Measurements from ENCODE around the gene GABRG3.

The GABRG3 gene

DNA sequence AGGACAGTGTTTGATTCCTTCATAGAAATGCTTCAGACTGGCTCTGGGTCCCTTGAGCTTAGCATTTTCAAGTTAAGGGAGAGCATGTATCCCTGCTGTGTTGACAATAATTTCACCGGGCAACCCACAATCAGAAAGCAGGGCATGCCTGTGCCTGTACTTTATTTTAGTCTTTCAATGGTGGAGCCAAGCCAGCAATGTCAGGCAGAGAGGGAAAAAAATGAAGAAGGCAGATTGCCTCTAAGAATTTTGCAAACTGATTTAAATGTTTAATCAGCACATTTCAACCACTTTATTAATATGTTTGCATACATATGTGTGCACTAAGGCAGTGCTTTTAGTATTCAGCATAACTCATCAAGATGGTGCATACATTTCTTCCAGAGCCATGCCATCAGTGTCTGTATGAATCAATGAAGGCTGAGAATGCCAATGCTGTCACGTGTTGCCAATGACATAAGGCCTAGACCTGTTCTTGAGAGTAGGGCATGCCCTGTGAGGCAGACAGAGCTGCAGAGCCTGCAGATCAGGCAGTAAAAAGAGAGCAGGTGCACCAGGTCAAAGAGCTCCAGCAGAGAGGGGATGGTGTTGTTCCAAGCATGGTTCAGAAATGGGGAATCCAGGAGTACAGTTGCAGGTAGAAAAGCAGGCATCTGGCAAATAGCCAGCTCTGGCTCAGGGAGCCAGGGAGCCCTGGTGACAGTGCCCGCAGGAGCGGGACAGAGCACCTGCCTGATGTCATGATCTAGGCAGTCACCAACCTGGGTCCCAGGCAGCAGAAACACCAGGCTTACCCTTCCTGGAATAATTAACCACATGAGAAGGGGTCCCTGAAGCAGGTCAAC, 508.5 kb downstream of the GABRG3 start:
- no peak for DNase-seq

DNA sequence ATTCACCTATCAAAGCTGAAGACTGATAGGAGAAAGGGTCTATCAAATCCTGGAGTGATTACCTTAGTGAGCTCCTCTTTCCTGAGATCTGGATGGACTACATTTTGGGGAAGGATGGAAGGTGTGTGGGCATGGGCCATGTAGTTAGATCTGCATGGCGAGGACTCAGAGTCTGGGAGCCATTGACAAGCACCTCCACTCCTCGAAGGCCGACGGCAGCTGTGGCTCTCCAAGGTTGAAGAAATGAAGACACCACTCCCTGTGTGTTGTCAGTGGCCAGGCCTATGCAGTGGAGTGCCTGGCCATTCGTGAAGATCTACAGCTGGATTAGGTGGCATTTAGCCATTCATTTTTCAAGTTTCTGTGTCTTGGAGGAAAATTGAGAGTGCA, 509.2 kb downstream of the GABRG3 start:
- no peak for DNase-seq

DNA sequence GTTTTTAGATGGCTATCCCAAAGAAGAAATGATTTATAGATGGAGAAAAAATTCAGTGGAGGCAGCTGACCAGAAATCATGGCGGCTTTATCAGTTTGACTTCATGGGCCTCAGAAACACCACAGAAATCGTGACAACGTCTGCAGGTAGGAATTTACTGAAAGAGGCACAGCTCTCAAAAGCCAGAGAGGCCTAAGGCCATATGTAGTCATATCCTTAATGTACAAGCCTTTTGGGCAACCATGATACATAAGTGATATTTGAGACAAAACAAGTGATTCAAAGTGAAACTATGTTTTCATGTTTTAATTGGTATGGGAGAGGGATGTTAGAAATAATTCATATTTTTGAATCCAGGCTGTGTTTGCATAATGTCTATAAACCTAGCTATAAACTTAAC, 509.7 kb downstream of the GABRG3 start:
- DNase-seq, result no peak

DNA sequence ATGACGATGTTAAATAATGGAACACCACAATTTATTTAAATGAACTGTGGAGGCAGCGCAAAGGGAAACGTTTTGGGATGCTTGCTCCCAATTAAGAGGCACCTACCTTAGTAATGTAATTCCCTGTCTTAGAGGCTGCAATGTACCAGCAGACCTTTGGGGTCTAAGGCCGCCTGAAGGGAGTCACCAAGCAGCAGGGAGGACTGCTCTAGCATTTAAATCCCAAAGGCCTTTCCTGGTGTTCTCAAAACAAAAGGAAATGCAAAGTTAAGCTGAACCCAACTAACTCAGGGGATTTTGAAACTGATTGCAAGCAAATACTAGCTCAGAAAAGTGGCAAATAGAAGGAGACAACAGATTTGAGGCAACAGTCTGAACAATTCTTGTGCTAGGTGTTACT, 510.8 kb downstream of the GABRG3 start:
- no peak for DNase-seq

DNA sequence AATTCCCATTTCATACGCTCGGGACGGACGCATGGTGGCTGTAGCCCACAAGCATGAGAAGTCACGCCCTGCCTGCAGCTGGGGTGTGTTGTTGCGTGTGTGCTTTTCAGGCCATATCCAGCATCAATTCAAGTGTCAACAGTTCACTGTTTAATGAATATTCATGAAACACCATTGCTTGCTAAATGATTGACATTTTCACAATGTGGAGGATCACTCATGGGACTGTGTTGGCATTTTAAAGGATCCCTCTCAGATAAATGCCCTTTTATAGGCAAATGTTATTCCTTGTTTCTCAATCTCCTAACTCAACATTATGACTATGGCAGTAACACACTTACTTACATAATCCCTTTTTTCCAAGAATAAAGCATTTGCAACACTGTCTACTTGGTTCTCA, 511.3 kb downstream of the GABRG3 start:
- no peak for DNase-seq

DNA sequence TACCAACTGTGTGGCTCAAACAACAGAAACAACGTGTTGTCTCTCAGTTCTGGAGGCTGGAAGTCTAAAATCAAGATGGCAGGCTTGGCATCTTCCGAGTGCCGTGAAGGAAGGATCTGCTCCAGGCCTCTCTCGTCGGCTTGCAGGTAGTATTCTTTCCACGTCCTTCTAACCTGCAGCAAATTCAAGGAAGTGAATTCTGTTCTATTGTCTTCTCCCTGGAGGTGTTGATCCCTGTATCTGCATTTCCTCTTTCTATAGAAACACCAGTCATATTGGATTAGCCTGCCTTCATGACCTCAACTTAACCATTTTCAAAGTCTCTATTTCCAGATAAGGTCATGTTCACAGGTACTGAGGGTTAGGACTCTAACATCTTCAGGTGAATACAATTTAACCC, 512.1 kb downstream of the GABRG3 start:
- no peak for DNase-seq

DNA sequence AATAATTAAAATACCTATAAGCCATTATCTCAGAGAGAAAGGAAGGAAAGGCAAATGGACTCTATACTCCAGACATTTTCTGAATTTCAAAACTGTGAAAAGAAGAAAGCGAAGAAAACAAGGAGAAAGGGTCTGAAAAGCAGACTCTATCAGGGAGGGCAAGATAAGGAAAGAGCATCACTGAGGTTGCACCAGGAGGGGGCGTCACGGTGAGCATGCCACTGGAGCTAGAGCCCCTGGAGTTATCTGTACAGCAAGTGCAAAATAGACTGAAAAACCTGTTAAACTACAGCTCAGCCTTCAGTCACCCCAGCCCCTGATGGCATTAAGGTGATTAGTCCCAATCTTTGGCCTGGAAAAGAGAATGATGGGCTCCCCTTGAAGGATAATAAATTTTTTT, 514.3 kb downstream of the GABRG3 start:
- DNase-seq, result no peak

DNA sequence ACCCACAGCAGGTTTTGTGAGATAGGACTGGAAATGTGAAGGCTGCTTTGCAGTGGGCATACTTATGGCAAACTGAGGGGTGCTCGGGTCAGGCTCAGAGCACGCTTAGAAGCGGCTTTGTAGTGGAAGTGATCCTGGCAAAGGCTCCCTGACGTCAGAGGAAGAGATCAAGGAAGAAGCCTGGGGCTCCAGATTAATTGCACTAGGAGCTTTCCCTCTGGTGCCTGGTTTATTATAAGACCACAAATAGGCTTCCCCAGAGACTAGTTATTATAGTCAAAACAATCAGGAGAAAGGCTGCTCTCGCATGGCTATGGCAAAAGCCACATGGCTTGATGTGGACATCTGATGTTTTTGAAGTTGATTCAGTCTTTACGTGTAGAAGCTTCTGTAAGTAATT, 515.1 kb downstream of the GABRG3 start:
- DNase-seq, result no peak

DNA sequence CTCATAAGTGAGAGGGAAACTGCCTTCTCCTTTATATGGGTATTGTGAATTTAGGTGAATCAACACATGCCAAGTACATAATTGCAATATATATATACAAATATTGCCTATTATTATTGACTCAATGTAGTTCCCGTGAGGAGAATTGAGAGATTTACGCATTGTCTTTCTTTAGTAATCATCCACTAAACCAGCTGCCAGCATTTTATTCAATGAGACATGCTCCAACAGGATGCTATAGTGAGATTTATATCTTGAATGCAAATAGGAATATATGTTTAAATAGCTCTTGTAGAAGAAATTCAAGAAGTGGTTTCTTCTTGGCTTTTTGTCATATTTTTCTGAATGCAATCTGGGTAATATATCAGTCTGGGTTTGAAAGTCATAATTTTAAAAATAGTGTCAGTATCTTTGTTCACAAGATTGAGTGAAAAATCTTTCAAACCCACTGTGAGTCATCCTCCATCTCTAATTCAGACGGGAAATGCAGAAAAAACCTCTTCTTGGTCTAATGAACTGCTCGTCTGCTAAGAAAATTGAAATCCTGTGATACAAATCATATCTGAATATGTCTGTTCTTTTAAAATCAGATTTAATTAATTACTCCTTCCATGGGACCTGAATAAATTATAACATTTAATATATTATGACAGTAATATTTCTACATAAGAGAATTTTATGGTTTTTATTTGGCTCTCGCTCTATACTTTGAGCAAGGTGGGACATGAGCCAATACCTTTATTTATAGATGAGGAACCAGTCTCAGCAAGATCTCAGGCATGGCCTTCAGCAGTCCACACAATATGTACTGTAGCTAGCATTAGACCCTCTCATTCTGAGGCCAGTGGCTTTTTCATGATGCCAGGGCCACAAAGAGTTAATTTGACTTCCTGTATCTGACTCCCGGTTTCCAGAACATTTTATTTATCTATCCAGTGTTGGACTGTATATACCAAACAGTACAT, 516.0 kb downstream of the GABRG3 start:
- DNase-seq, result no peak

DNA sequence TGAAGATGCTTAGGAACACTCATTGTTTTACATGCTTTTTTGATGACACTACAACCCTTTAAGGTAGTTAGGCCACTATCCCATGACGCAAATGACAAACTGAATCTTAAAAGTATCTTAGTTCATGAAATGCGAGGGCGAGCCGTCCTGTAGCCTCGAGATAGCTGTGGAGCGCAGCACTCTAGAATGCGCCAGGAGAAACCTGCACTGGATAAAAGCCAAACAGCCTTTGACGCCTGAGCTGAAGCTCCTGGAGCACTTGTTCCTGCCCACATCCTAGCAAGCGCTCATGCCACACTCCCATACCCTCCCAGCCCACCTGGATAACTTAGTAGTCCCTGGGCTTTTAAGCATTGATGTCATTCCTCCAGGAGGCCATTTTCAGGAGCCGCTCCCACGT, 516.9 kb downstream of the GABRG3 start:
- no peak for DNase-seq

DNA sequence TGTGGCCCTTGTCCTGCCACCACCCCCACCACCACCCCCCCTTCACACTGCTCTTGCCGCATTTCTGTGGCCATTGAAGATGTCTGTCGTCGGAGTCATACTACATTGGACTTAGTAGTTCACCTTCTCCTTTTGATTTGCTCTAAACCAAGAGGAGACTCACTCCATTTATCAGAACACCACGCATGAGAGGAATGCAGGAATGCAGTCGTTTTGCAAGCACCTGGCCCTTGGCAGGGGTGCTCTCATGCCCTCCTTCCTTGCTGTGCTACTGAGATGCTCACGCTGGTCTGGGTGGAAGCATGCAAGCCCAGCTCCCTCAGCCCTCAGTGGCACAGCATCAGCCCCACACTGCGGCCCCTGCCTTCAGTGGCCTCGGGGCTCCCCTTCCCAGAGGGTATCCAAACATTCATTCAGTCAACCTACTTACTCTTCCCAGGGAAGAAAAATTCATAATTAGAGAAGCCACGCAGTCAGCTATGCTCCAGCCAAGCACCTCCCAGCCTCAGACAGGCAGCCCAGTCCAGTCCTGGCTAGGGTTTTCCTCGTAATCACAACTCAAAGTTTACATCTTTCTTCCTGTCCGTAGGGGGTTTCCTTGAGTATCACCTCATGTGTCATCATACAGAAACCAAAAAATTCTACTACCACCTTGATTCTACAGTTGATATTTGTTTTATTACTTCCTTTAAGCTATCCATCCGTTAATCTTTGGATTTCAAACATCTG, 520.0 kb downstream of the GABRG3 start:
- no peak for DNase-seq

DNA sequence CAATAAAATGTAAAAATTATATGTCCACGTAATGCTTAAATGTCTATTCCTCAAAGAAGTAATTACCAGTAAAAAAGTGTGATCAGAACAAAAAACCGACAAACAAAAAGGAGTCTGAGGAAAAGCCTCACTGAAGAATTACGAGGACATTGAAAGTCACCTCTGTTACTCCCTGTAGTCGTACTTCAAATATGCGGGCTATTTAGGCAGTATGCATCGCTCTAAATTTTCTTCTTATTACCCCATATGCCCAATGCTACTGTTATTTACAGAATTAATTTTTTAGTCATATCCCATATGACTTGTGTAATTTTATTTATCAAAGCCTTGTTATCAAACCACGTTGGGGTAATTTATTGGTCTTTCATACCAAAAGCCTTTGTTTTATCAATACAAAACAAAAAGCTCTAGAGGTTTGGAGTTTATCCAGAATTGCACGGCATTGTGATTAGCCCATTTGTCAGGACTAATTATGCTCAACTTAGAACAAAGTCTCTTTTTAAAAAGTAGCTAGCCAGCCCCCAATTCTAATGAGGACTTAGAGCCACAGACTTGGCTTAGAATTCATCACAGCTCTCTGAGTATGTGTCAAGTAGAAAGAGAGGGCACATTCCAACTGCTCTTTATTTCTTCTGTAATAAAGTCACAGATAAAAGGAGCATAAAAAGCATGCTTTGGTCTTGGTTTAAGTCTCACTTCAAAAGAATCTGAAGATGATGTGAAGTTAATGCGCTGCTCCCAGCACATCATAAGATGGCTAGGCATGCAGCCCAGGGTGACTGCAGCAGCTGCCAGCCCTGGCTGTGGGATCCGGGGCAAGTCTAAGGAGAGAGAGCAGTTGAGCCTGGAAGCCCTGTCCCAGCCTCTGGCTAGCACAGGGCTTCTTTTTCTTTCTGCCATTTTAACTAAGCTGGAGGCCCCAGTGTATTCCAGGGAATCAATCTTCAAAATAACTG, 521.0 kb downstream of the GABRG3 start:
- no peak for DNase-seq

DNA sequence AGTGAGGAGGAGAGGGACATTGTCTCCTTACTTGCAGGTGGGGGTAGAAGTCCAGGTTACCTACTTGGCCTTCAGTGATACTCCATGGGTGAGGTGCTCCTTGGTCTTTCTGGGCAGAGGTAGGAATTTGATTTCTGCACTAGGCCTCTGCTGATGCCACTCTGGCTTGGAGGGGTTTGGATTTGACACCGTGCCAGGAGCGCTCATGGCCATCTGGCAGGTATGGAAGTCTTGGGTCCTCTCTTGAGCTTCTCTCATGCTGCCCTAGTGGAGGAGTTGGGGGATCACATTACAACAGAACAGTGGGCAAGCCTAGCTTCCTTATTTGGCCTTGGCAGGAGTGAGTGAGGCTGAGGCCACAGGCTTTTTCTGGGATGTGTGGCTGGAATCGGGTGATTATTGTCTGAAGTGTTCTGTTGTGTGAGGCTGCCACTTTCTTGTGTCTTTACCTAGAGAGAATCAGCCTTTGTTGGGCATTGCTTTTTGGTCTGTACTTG, 525.0 kb downstream of the GABRG3 start:
- no peak for DNase-seq

DNA sequence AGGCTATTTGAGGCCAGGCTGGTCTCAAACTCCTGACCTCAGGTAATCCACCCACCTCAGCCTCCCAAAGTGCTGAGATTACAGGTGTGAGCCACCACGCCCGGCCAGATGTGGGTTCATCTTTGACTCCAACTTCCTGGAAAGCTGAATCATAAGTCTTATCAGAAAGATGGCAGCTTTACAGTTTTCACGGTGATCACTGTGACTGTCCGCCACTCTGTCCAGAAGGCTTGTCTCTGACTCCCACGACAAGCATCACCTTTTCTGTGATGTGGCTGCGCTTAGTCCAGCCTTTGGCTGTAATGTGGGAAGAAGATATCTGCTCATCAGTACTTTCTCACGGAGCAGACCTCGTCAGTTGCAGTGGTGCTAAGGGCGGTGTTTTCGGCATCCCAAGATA, 527.7 kb downstream of the GABRG3 start:
- DNase-seq, result no peak

DNA sequence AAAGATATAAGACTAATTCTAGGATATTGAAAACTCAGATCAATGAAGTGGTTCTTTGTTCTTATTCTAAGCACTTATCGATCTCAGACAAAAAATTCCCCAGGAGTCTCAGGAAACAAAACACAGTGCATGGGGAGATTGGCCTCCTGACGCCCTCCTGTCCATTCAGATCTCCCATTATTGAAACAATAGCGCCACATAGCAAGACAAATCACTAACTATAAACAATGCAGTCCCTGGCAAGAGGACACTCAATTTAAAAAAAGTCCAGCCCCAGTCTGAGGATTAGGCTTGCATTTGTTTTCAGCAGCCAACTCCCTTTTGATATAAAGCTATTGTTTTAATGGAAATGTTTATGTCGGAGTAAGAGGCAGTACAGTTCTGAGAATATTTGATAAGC, 528.2 kb downstream of the GABRG3 start:
- no peak for DNase-seq

DNA sequence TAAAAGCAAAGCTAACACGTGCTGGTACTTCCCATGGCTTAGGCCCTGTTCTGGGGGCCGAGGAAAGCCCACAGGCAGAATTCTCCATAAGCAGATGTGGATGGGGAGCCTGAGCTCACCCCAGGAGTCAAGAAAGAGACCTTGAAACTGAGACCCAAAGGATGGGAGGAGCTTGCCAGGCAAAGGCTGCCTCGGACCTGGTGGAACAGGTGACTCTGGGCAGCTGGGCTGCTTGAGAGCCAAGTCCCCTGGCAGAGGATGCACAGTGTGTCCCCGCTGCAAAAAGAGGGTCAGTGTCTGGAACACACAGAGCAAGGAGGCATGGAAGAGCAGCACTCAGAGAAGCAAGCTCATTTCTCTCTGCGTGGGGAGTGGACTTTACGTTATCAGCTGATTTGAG, 528.7 kb downstream of the GABRG3 start:
- no peak for DNase-seq

DNA sequence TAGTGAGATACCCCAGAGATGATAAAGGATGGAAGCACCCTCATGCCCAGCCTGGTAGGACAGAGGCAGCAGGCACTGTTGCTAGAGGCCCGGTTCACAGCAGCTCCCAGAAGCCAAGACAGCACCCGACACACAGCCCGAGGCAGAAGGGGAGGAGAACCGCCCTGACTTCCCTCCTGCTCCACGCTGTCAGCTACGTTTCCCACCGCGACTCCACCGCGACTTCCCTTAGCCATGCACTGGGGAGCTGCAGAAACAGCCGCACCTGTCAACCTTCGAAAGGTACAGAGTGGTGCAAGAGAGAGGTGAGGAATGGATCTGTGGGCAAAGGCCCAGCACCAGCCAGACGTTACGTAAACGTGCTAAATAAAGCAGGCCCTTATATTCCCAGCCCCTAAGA, 529.2 kb downstream of the GABRG3 start:
- no peak for DNase-seq

DNA sequence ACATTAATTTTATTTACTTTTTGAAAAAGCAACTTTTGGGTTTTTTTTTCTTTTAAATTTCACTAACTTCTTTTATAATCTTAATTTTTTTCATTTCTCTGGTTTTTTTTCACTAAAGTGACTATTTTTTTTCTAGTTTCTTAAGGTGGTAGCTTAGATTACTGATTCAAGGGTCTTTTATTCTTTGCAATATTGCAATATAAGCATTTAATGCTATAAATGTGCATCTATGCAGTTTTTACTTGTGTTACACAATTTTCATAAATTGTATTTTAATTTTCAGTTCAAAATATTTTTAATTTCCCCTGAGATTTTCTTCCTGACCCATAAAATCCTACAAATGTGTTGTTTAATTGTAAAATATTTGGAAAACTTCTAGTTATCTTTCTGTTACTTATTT, 535.8 kb downstream of the GABRG3 start:
- DNase-seq, result no peak

DNA sequence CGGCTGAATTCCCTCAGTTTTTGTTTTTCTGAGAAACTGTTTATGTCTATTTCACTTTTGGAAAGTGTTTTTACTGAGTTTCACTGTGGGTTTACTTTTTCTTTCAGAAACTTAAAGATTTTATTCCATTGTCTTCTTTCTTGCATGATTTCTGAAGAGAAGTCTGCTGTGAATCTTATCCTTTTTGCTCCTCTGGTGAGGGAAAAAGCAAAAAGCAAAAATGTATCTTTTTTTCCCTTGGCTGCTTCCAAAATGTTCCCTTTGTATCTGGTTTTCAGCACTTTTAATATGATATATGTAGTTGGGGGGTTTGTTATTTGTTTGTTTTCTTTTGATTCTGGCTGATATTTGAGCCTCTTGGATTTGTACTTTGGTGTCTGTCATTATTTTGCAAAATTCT, 538.0 kb downstream of the GABRG3 start:
- no peak for DNase-seq

DNA sequence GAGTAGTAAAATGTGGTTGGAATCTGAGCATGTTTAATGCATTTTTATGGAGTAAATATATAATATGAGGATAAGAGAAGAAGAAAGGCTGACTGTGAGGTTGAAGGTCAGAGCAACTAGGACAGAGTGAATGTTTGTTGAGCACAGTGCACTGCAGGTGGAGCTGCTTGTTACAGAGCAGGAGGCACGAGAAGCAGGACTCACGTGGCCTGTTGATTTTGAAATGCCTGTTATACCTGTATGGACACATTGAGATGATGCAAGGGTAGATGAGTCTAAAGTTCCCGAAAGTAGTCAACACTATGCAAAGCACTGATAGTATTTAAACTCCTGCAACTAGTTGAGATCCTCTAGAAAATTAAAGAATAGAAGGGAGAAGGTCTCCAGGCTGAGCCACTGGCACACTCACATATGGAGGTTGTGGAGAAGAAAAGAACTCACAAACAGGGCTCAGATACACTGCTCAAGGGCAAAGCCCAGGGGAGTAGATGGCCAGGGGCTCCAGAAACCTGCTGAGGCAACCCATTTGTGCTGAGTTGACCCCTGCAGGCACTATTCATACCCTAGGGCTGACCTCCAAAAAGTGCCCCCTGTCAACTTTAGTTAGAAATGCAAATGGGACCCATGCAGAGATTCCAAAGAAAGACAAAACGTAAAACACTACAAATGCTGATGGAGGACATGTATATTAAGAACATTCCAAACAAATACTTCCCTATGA, 541.5 kb downstream of the GABRG3 start:
- no peak for DNase-seq

DNA sequence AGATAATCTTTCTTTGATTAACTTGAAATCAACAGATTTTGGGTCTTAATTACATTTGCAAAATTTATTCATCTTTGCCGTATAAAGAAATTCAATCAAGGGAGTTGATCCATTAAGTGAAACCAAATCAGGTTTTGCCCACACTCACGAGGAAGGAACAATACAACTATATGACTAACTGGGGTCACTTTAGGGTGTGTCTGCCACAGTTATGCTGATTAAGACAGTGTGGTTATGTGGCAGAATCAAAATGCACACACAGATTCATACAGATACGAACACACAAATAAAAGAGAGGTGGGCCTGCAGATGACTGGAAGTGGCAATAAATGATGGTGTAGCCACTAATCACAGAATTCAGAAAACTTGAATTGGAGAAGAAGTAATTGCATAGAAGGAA, 543.5 kb downstream of the GABRG3 start:
- DNase-seq, result no peak
